Neural progenitor cell (in vitro differentiated cells): Measurements from ENCODE around the gene MDP1. TPM values are rescaled to one million over a fixed set of nuclear protein-coding genes. Genes with fewer than 3 reads are reported as not detected.

Experiments used
- DNase-seq: peaks from one replicate; pipeline ENCODE4 v3.0.0-alpha.2; 2016; ENCODE audit warnings: low spot score
- H2AFZ ChIP-seq: fragments of 200-600 bp; sonication (generic); replicated peaks from 2 replicates; pipeline ENCODE4 v1.6.1; 2016; ENCODE audit warnings: antibody characterized with exemption
- H3F3A ChIP-seq: fragments of 200-600 bp; sonication (generic); 2 replicates; pipeline ENCODE4 v1.6.1; 2016; ENCODE audit warnings: antibody characterized with exemption, low read depth
- H3K27ac ChIP-seq: fragments of 200-600 bp; sonication (generic); 2 replicates; pipeline ENCODE4 v1.5.1; 2016; ENCODE audit warnings: mild to moderate bottlenecking
- H3K27me3 ChIP-seq: fragments of 200-600 bp; sonication (generic); 2 replicates; pipeline ENCODE4 v1.6.1; 2016; ENCODE audit warnings: mild to moderate bottlenecking, moderate library complexity
- H3K36me3 ChIP-seq: fragments of 200-600 bp; sonication (generic); 2 replicates; pipeline ENCODE4 v1.5.1; 2016
- H3K4me1 ChIP-seq: fragments of 200-600 bp; sonication (generic); 2 replicates; pipeline ENCODE4 v1.6.1; 2016; ENCODE audit warnings: mixed run types
- H3K4me2 ChIP-seq: fragments of 200-600 bp; sonication (generic); 2 replicates; pipeline ENCODE4 v1.6.1; 2016
- H3K4me3 ChIP-seq: fragments of 200-600 bp; sonication (generic); 2 replicates; pipeline ENCODE4 v1.5.1; 2016
- H3K79me2 ChIP-seq: fragments of 200-600 bp; sonication (generic); 2 replicates; pipeline ENCODE4 v1.6.1; 2016; ENCODE audit warnings: low read depth
- H3K9ac ChIP-seq: fragments of 200-600 bp; sonication (generic); 2 replicates; pipeline ENCODE4 v1.6.1; 2016
- H3K9me3 ChIP-seq: fragments of 200-600 bp; sonication (generic); 2 replicates; pipeline ENCODE4 v1.5.1; 2016; ENCODE audit warnings: low read depth
- H4K20me1 ChIP-seq: fragments of 200-600 bp; sonication (generic); 2 replicates; pipeline ENCODE4 v1.6.1; 2016; ENCODE audit warnings: low read depth
- H3K27ac Mint-ChIP-seq: 3 replicates; pipeline ENCODE4 v1.8.0; 2021; ENCODE audit warnings: mixed read lengths
- H3K27me3 Mint-ChIP-seq: 2 replicates; pipeline ENCODE4 v1.8.0; 2022; ENCODE audit warnings: low read depth, mild to moderate bottlenecking, inconsistent platforms, moderate library complexity, mixed read lengths; ENCODE audit not compliant: insufficient read depth
- H3K36me3 Mint-ChIP-seq: 3 replicates; pipeline ENCODE4 v1.8.0; 2021; ENCODE audit warnings: mixed read lengths
- H3K4me1 Mint-ChIP-seq: 3 replicates; pipeline ENCODE4 v1.8.0; 2021; ENCODE audit warnings: mixed read lengths
- H3K4me3 Mint-ChIP-seq: 3 replicates; pipeline ENCODE4 v1.8.0; 2021; ENCODE audit warnings: mild to moderate bottlenecking, moderate library complexity, mixed read lengths
- H3K9me3 Mint-ChIP-seq: 3 replicates; pipeline ENCODE4 v1.8.0; 2020; ENCODE audit warnings: mixed read lengths
- EZH2 ChIP-seq: fragments of 200-600 bp; sonication (generic); IDR thresholded peaks from 2 replicates; pipeline ENCODE4 v1.6.1; 2017; ENCODE audit warnings: antibody characterized with exemption, mild to moderate bottlenecking, moderate library complexity
- EZH2phosphoT487 ChIP-seq: fragments of 200-600 bp; sonication (generic); IDR thresholded peaks from 2 replicates; pipeline ENCODE4 v1.6.1; 2017; ENCODE audit warnings: antibody characterized with exemption
- total RNA-seq: library from RNA; depleted of rRNA; stranded (reverse); fragments of >200 nt; gene quantifications from 2 replicates; pipeline ENCODE4 v1.2.3, GENCODE V29; 2015; ENCODE audit warnings: low replicate concordance
- TF ChIP-seq, protein P1 (sequence below): fragments of 200-600 bp; sonication (generic); IDR thresholded peaks from 2 replicates; pipeline ENCODE4 v1.5.1; 2017; ENCODE audit warnings: antibody characterized with exemption, mild to moderate bottlenecking

The MDP1 gene
- total RNA-seq, 1 donor from 2014 or later: 18.3 TPM

DNA sequence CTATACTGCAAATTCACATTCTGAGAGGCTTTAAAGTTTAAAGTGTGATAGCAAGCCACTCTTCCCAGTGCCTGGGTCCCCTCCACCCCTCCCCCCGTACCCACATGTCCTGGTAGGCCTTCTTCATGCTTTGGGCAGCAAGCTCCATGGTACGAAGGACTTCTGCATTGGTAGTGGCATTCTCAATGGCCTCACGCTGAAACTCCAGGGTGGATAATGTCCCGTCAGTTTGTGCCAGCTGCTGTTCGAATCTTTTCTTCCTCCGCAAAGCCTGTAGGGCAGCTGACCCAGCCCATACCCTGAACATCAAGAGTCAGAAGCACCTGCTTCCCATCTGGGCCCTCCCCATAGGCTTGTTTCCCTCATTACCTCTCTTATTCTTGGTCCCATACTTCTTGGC is 4.6 kb downstream of the MDP1 start:
- H3K36me3 Mint-ChIP-seq: peaks cover 17% of the 10 kb centered on the region
- H3K27me3 Mint-ChIP-seq: peaks cover 2% of the 10 kb centered on the region
- H3K27ac Mint-ChIP-seq: no peak overlapping the region
- H3K79me2 ChIP-seq: peaks cover 28% of the 10 kb centered on the region
- no peaks in the 10 kb centered on the region for H3K9me3 Mint-ChIP-seq
- TF ChIP-seq EZH2: no peak
- TF ChIP-seq EZH2phosphoT487: no peak
- TF ChIP-seq, protein P1, sequence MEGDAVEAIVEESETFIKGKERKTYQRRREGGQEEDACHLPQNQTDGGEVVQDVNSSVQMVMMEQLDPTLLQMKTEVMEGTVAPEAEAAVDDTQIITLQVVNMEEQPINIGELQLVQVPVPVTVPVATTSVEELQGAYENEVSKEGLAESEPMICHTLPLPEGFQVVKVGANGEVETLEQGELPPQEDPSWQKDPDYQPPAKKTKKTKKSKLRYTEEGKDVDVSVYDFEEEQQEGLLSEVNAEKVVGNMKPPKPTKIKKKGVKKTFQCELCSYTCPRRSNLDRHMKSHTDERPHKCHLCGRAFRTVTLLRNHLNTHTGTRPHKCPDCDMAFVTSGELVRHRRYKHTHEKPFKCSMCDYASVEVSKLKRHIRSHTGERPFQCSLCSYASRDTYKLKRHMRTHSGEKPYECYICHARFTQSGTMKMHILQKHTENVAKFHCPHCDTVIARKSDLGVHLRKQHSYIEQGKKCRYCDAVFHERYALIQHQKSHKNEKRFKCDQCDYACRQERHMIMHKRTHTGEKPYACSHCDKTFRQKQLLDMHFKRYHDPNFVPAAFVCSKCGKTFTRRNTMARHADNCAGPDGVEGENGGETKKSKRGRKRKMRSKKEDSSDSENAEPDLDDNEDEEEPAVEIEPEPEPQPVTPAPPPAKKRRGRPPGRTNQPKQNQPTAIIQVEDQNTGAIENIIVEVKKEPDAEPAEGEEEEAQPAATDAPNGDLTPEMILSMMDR: no peak
- DNase-seq: no peak
- H3K36me3 ChIP-seq: no peaks in the 10 kb centered on the region
- H4K20me1 ChIP-seq: peaks cover 3% of the 10 kb centered on the region
- H3K9me3 ChIP-seq: no peaks in the 10 kb centered on the region
- peaks cover 29% of the 10 kb centered on the region for H3F3A ChIP-seq
- no peak overlapping the region for H3K4me3 ChIP-seq
- peaks cover 27% of the 10 kb centered on the region for H3K4me1 Mint-ChIP-seq
- H3K27me3 ChIP-seq: no peaks in the 10 kb centered on the region
- H3K27ac ChIP-seq: no peak overlapping the region
- no peak overlapping the region for H3K4me2 ChIP-seq
- peaks cover 3% of the 10 kb centered on the region for H3K4me1 ChIP-seq
- H3K4me3 Mint-ChIP-seq: peak overlapping the region; percentile 26
- H3K9ac ChIP-seq: no peak overlapping the region
- H2AFZ ChIP-seq: no peak overlapping the region

DNA sequence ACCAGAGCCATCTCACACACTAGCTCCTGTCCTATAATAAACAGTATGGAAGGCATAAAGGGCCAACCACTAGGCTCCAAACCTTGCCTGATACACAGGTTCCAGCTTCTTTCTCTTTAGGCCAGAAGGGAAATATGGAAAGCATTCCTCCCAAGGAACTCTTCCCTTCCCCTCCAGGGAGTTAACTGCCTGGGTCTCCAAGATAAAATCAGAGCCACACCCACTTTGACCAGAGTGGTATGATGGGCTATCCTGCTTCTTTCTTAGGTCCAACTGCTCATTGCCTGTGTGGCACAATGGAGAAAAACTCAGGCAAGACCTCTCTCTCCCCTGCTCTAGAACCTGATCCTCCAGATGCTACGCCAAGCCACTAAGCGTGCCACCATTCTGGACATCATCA is 8.2 kb downstream of the MDP1 start:
- H3F3A ChIP-seq: peaks cover 5% of the 10 kb centered on the region
- no peak overlapping the region for H3K9ac ChIP-seq
- H3K27me3 ChIP-seq: no peaks in the 10 kb centered on the region
- no peaks in the 10 kb centered on the region for H4K20me1 ChIP-seq
- H3K79me2 ChIP-seq: peaks cover 16% of the 10 kb centered on the region
- no peak overlapping the region for H3K4me2 ChIP-seq
- H3K27me3 Mint-ChIP-seq: peaks cover 4% of the 10 kb centered on the region
- H3K9me3 ChIP-seq: no peaks in the 10 kb centered on the region
- H3K4me1 ChIP-seq: no peaks in the 10 kb centered on the region
- DNase-seq: no peak
- H3K36me3 ChIP-seq: no peaks in the 10 kb centered on the region
- no peak overlapping the region for H3K4me3 ChIP-seq
- no peak overlapping the region for H3K27ac Mint-ChIP-seq
- H2AFZ ChIP-seq: no peak overlapping the region
- H3K36me3 Mint-ChIP-seq: peaks cover 34% of the 10 kb centered on the region
- H3K9me3 Mint-ChIP-seq: no peaks in the 10 kb centered on the region
- peaks cover 4% of the 10 kb centered on the region for H3K4me1 Mint-ChIP-seq
- H3K4me3 Mint-ChIP-seq: no peak overlapping the region
- TF ChIP-seq EZH2 (no peak), EZH2phosphoT487 (no peak)
- TF ChIP-seq, protein P1: no peak
- no peak overlapping the region for H3K27ac ChIP-seq

DNA sequence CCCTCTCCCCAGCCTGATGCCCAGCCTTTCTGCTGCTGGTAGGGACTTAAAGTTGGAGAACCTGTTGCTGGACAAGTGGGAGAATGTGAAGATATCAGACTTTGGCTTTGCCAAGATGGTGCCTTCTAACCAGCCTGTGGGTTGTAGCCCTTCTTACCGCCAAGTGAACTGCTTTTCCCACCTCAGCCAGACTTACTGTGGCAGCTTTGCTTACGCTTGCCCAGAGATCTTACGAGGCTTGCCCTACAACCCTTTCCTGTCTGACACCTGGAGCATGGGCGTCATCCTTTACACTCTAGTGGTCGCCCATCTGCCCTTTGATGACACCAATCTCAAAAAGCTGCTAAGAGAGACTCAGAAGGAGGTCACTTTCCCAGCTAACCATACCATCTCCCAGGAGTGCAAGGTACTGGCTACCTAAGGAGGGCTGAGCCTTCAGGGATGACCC is 8.7 kb downstream of the MDP1 start:
- Histone ChIP-seq H3K4me2 (no peak overlapping the region), H3K4me1 (no peaks in the 10 kb centered on the region), H3F3A (no peaks in the 10 kb centered on the region), H2AFZ (no peak overlapping the region), H3K36me3 (peaks cover 4% of the 10 kb centered on the region), H4K20me1 (no peaks in the 10 kb centered on the region), H3K79me2 (peaks cover 11% of the 10 kb centered on the region), H3K9me3 (no peaks in the 10 kb centered on the region), H3K27ac (no peak overlapping the region), H3K27me3 (no peaks in the 10 kb centered on the region), H3K4me3 (no peak overlapping the region), H3K9ac (no peak overlapping the region)
- Mint-ChIP-seq H3K4me3 (no peak overlapping the region), H3K27me3 (peaks cover 3% of the 10 kb centered on the region), H3K27ac (no peak overlapping the region), H3K9me3 (no peaks in the 10 kb centered on the region), H3K36me3 (peaks cover 37% of the 10 kb centered on the region), H3K4me1 (peaks cover 4% of the 10 kb centered on the region)
- TF ChIP-seq EZH2phosphoT487 (no peak), EZH2 (no peak)
- TF ChIP-seq, protein P1: no peak
- no peak for DNase-seq
